ENCODE results near the gene CHAF1A.

DNA sequence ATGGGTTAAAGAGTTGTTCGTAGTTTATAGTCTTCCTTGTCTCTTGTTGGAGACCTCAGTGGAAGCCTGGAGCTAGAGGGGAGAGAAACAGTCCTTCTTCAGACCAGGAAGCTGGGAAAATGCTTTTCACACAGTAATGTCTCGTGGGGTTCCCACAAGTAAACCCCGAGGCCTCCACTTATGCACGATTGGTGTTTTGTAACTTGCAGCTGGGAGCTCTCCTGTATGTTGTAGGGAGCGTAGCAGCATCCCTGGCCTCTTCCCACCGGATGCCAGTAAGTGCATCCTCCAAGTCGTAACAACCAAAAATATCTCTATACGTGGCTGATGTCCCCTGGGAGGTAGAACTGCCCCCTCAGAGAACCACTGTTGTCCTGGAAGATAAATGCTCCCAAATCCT, 3.5 kb downstream of the CHAF1A start:
- TF ChIP-seq CTCF (IDR thresholded peaks at IDR 0.05) (no peak), POLR2A (IDR thresholded peaks at IDR 0.05) (no peak), POLR2AphosphoS5 (IDR thresholded peaks at IDR 0.05) (no peak), EP300 (IDR thresholded peaks at IDR 0.05) (no peak)

Measured in gastroesophageal sphincter (tissue), 3 donors.